HepG2 (cell line): ENCODE measurements around the gene CD81. TPM values are rescaled to one million over a fixed set of nuclear protein-coding genes. Genes with fewer than 3 reads are reported as not detected.

ENCODE experiments used
- ATAC-seq: fragments of 200-7000 bp; cut with Tn5 transposase; 3 replicates; pipeline ENCODE4 v1.9.1; 2020; ENCODE audit warnings: mild to moderate bottlenecking, moderate library complexity
- BruUV-seq: library from RNA; stranded (reverse); fragments of 400-500 nt; replicated peaks from 2 replicates; lab custom pipeline; 2021; lab: Mats Ljungman, UMichigan
- CTCF ChIA-PET: fragments of 300-600 bp; formaldehyde crosslinking; extraction: SDS; loops from one replicate; lab custom pipeline; 2021; ENCODE audit warnings: low total read pairs, inconsistent platforms, low intra/inter-chr PET ratio; lab: Yijun Ruan, JAX
- POLR2A ChIA-PET: fragments of 350-600 bp; sonication (Branson Sonifier 250); formaldehyde crosslinking; loops from one replicate; lab custom pipeline; 2020; ENCODE audit warnings: antibody characterized with exemption, inconsistent platforms; lab: Yijun Ruan, JAX
- DNase-seq: peaks from one replicate; pipeline ENCODE4 v3.0.0-alpha.2; 2015; ENCODE audit warnings: low spot score
- FAIRE-seq: peaks from 3 replicates; lab custom pipeline; 2011; peaks lifted over from hg19 to GRCh38; lab: Jason Lieb, UNC
- H2AFZ ChIP-seq: one replicate; pipeline ENCODE4 v1.6.1; 2011; ENCODE audit warnings: low read length, inconsistent platforms
- H3K27ac ChIP-seq: fragments of 300-600 bp; 3 replicates; pipeline ENCODE4 v1.8.0; 2011; ENCODE audit warnings: mixed run types, mild to moderate bottlenecking, mixed read lengths, low read length, inconsistent platforms; ENCODE audit not compliant: insufficient read depth; ENCODE audit errors: extremely low read length
- H3K27me3 ChIP-seq, 2 experiments: fragments of 200-600 bp in 1 of 2; 2 replicates in 1 of 2; 3 replicates in 1 of 2; pipeline versions ENCODE4 v1.6.0 to v1.8.0; 2011; ENCODE audit warnings: low read length in 2 of 2, mild to moderate bottlenecking in 2 of 2, moderate library complexity in 2 of 2, inconsistent platforms in 1 of 2; ENCODE audit not compliant: insufficient read depth in 2 of 2, control insufficient read depth in 1 of 2
- H3K36me3 ChIP-seq, 2 experiments: fragments of 200-600 bp in 1 of 2; replicated peaks in 1 of 2; 2 replicates in 1 of 2; 3 replicates in 1 of 2; pipeline versions ENCODE4 v1.5.1 to v1.8.0; 2011; ENCODE audit warnings: low read length in 2 of 2, inconsistent platforms in 1 of 2; ENCODE audit not compliant: insufficient read depth in 2 of 2, control insufficient read depth in 1 of 2
- H3K4me1 ChIP-seq: 2 replicates; pipeline ENCODE4 v1.5.1; 2012; ENCODE audit warnings: low read length, inconsistent platforms; ENCODE audit not compliant: insufficient read depth
- H3K4me2 ChIP-seq: 2 replicates; pipeline ENCODE4 v1.6.0; 2011; ENCODE audit warnings: low read depth, low read length, inconsistent platforms
- H3K4me3 ChIP-seq, 3 experiments: fragments of 200-600 bp in 1 of 3; sonication (generic), shearing (Covaris generic) in 1 of 3; replicated peaks in 1 of 3; 2 replicates each; pipeline ENCODE4 v1.5.1; 2011 to 2016; ENCODE audit warnings: low read length in 3 of 3, inconsistent platforms in 2 of 3, low read depth in 2 of 3, mild to moderate bottlenecking in 2 of 3, control low read depth in 1 of 3, mixed read lengths in 1 of 3; ENCODE audit not compliant: insufficient read depth in 1 of 3
- H3K79me2 ChIP-seq: one replicate; pipeline ENCODE4 v1.6.1; 2011; ENCODE audit warnings: low read length, inconsistent platforms; ENCODE audit not compliant: insufficient read depth
- H3K9ac ChIP-seq: 2 replicates; pipeline ENCODE4 v1.6.0; 2011; ENCODE audit warnings: mild to moderate bottlenecking, low read depth, low read length, inconsistent platforms; ENCODE audit not compliant: insufficient read depth
- H3K9me3 ChIP-seq: 2 replicates; pipeline ENCODE4 v1.5.1; 2012; ENCODE audit warnings: mild to moderate bottlenecking, low read length
- H4K20me1 ChIP-seq: 2 replicates; pipeline ENCODE4 v1.6.0; 2011; ENCODE audit warnings: inconsistent platforms, mild to moderate bottlenecking, low read length, moderate library complexity; ENCODE audit not compliant: insufficient read depth
- IKZF1 ChIP-seq: fragments of 450-650 bp; IDR thresholded peaks from 2 replicates; pipeline ENCODE4 v1.7.1; 2016
- KDM3A ChIP-seq: IDR thresholded peaks from 2 replicates; pipeline ENCODE4 v1.6.1; 2018; ENCODE audit warnings: low read depth, missing compliant biosample characterization
- KMT2B ChIP-seq: IDR thresholded peaks from 2 replicates; pipeline ENCODE4 v1.6.1; 2016; ENCODE audit warnings: missing genetic modification reagents, missing compliant biosample characterization
- PHF20 ChIP-seq: sonication (generic); formaldehyde crosslinking; IDR thresholded peaks from 2 replicates; pipeline ENCODE4 v1.5.0; 2020; ENCODE audit warnings: mild to moderate bottlenecking, missing genetic modification reagents
- SIN3A ChIP-seq: IDR thresholded peaks from 2 replicates; pipeline ENCODE4 v1.6.1; 2011; ENCODE audit warnings: low read depth, mild to moderate bottlenecking, control low read depth, low read length, borderline replicate concordance
- SMC3 ChIP-seq: IDR thresholded peaks from 2 replicates; pipeline ENCODE4 v1.6.1; 2011; ENCODE audit warnings: low read length, improper control_type of control experiment
- TARDBP ChIP-seq: sonication (generic); formaldehyde crosslinking; IDR thresholded peaks from 2 replicates; pipeline ENCODE4 v1.8.0; 2022; ENCODE audit warnings: mild to moderate bottlenecking, missing genetic modification reagents
- TEAD3 ChIP-seq: optimal IDR thresholded peaks from 2 replicates; pipeline ENCODE3; 2016; ENCODE audit warnings: borderline replicate concordance
- ZNF263 ChIP-seq: sonication (generic); formaldehyde crosslinking; IDR thresholded peaks from 2 replicates; pipeline ENCODE4 v1.4.0; 2020; ENCODE audit warnings: missing genetic modification reagents
- WGBS: methylation state at CpG from one replicate; pipeline ENCODE4 v1.1.6; 2017; ENCODE audit warnings: low lambda C conversion rate; 5-methylcytosine and 5-hydroxymethylcytosine counted together
- in situ Hi-C: cut with HindIII; loops from 2 replicates; pipeline ENCODE4 v1.10.0; 2017; ENCODE audit warnings: low pct_unique_long_range_greater_than_20kb; ENCODE audit not compliant: extremely low pct_ligation_motif_present
- intact Hi-C: fragments of 100-400 bp; cut with micrococcal nuclease; formaldehyde crosslinking; loops from one replicate; pipeline ENCODE4 v1.10.0; 2022; ENCODE audit not compliant: unreplicated experiment
- polyA plus RNA-seq, 8 experiments: library from polyadenylated mRNA; depleted of rRNA in 3 of 8; stranded (reverse) in 7 of 8; unstranded in 1 of 8; fragments of >200 nt; fragmentation: Illumina TruSeq in 4 of 8; extraction: Trizol in 4 of 8; gene quantifications; 2 replicates each; pipeline versions ENCODE4 v1.2.1 to v1.2.3, GENCODE V29; 2011 to 2016; ENCODE audit warnings: low read depth in 4 of 8, missing spikeins in 1 of 8, mixed read lengths in 1 of 8; ENCODE audit not compliant: insufficient read depth in 1 of 8
- total RNA-seq, 5 experiments: library from RNA; depleted of rRNA; stranded (reverse); fragments of >200 nt; fragmentation: Illumina TruSeq; extraction: Trizol; gene quantifications; 2 replicates each; pipeline ENCODE4 v1.2.3, GENCODE V29; 2016; ENCODE audit warnings: low read depth in 1 of 5
- TF ChIP-seq, protein P1 (sequence below): IDR thresholded peaks from 2 replicates; pipeline ENCODE4 v1.6.1; 2016; ENCODE audit warnings: missing compliant biosample characterization, missing genetic modification reagents, borderline replicate concordance
- TF ChIP-seq, protein P2 (sequence below): sonication (generic); formaldehyde crosslinking; IDR thresholded peaks from 2 replicates; pipeline ENCODE4 v1.8.0; 2022; ENCODE audit warnings: mild to moderate bottlenecking, missing genetic modification reagents
- TF ChIP-seq, protein P3 (sequence below): sonication (generic); formaldehyde crosslinking; IDR thresholded peaks from 2 replicates; pipeline ENCODE4 v1.8.0; 2022; ENCODE audit warnings: low read depth, missing genetic modification reagents
- TF ChIP-seq, protein P4 (sequence below): sonication (generic); formaldehyde crosslinking; conservative IDR thresholded peaks from 2 replicates; pipeline ENCODE4 v1.4.0; 2020; ENCODE audit warnings: missing genetic modification reagents
- TF ChIP-seq, protein P5 (sequence below): sonication (generic); formaldehyde crosslinking; IDR thresholded peaks from 2 replicates; pipeline ENCODE4 v1.8.0; 2022; ENCODE audit warnings: missing genetic modification reagents, mild to moderate bottlenecking, moderate library complexity, borderline replicate concordance

Gene CD81
- total and polyA plus RNA-seq, 2 of the 13 experiments (the other 11 are each of a cell fraction or from before 2014, with no cell fraction given): not detected

DNA sequence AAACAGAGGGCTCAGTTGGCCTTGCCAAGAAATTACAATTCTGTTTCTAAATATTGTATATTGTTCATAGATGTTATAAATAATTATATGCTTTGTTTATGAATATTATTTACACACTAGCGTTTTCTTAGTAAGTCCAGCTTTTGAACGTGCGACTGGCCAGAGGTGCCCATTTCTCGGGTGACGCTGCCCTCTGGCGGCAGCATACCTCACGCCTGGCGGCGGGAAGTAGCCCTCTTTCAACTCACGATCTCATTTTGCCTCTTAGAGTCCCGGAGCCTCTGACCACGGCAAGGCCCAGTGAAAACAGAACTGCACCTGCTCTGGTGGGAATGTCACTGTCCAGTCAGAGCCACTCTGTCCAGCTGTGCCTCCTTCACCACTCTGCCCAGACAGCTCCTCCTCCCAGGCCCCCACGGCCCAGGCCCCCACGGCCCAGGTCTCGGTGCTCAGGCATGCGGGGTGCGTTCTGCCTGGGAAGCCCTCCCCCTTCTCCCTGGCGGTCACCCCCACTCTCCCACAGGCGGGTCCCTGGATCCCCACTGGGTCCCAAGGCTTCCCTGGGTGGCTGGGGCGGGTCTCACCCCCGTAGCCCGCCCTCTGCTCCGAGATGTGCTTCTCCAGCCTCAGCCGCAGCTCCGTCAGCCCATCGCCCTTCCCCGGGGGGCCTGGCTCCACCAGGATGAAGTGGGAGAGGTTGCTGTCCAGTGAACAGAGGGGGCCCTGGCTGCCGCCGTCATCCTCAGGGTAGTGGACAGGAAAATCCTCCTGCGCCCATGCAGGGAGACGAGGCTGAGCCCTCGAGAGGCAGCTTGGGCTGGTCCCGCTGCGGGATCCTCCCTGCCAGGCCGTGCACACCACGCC, 42.8 kb downstream of the CD81 start:
- H3K4me3 ChIP-seq: peak overlapping the region in 2 of 3 experiments; percentile 28 to 53; a peak in 3 of 6 replicates
- ATAC-seq (peak; percentile 75), DNase-seq (peak; percentile 66), FAIRE-seq (peak; percentile 53)
- POLR2A ChIA-PET: interaction anchor here (1.1 to 2.7 kb wide), 4 partner anchors 10 to 115 kb away, joined by 3 to 31 read pairs (median 6); partner anchors contain the start of gene TSSC4
- H3K27ac ChIP-seq: peak overlapping the region; percentile 4
- no TSS peak for BruUV-seq
- in situ Hi-C loops: loop anchor here (5.0 to 10.0 kb wide), 3 partner anchors 108 to 275 kb away; partner anchors contain the start of gene KCNQ1OT1
- H3K79me2 ChIP-seq: no peaks in the 10 kb centered on the region
- intact Hi-C loops: loop anchor here (1.0 to 5.0 kb wide), 2 partner anchors 20 to 223 kb away; partner anchors contain the start of gene TSSC4
- peaks cover 16% of the 10 kb centered on the region; the same call in 1 of the 2 replicates for H3K4me1 ChIP-seq
- WGBS: 38% methylated on average over 23 of the region's 36 CpGs
- CTCF ChIA-PET: interaction anchor here (0.8 to 3.6 kb wide), 8 partner anchors 10 to 254 kb away, joined by 3 to 87 read pairs (median 4); partner anchors contain the start of gene TSSC4
- no peak overlapping the region for H2AFZ ChIP-seq
- H3K9ac ChIP-seq: peak overlapping the region; percentile 49; the same call in 1 of the 2 replicates
- no peaks in the 10 kb centered on the region for H3K36me3 ChIP-seq
- H3K27me3 ChIP-seq: peaks cover 8 to 29% of the 10 kb centered on the region in 2 experiments; a peak in 4 of 5 replicates
- no peaks in the 10 kb centered on the region for H3K9me3 ChIP-seq
- peak overlapping the region; percentile 83 for H3K4me2 ChIP-seq
- no peaks in the 10 kb centered on the region for H4K20me1 ChIP-seq
- 0 out of 2 replicates have a peak, but pooled peaks have one; percentile 15 for TF ChIP-seq KDM3A
- TF ChIP-seq, protein P1, sequence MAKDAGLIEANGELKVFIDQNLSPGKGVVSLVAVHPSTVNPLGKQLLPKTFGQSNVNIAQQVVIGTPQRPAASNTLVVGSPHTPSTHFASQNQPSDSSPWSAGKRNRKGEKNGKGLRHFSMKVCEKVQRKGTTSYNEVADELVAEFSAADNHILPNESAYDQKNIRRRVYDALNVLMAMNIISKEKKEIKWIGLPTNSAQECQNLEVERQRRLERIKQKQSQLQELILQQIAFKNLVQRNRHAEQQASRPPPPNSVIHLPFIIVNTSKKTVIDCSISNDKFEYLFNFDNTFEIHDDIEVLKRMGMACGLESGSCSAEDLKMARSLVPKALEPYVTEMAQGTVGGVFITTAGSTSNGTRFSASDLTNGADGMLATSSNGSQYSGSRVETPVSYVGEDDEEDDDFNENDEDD: peak; percentile 74; the same call in 1 of the 2 replicates
- TF ChIP-seq ZNF263 (CRISPR knock-in tag): 0 out of 2 replicates have a peak, but pooled peaks have one; percentile 26
- peak; percentile 47; the same call in 1 of the 2 replicates for TF ChIP-seq TARDBP (CRISPR knock-in tag)
- TF ChIP-seq PHF20 (CRISPR knock-in tag): 0 out of 2 replicates have a peak, but pooled peaks have one; percentile 20
- peak; percentile 75 for TF ChIP-seq TEAD3 (CRISPR knock-in tag)
- no peak for TF ChIP-seq SIN3A
- TF ChIP-seq SMC3: peak; percentile 84
- TF ChIP-seq, protein P2, sequence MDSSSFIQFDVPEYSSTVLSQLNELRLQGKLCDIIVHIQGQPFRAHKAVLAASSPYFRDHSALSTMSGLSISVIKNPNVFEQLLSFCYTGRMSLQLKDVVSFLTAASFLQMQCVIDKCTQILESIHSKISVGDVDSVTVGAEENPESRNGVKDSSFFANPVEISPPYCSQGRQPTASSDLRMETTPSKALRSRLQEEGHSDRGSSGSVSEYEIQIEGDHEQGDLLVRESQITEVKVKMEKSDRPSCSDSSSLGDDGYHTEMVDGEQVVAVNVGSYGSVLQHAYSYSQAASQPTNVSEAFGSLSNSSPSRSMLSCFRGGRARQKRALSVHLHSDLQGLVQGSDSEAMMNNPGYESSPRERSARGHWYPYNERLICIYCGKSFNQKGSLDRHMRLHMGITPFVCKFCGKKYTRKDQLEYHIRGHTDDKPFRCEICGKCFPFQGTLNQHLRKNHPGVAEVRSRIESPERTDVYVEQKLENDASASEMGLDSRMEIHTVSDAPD (CRISPR knock-in tag): 0 out of 2 replicates have a peak, but pooled peaks have one; percentile 33
- TF ChIP-seq KMT2B (CRISPR knock-in tag): 0 out of 2 replicates have a peak, but pooled peaks have one; percentile 24
- TF ChIP-seq IKZF1: no peak
- TF ChIP-seq, protein P3, sequence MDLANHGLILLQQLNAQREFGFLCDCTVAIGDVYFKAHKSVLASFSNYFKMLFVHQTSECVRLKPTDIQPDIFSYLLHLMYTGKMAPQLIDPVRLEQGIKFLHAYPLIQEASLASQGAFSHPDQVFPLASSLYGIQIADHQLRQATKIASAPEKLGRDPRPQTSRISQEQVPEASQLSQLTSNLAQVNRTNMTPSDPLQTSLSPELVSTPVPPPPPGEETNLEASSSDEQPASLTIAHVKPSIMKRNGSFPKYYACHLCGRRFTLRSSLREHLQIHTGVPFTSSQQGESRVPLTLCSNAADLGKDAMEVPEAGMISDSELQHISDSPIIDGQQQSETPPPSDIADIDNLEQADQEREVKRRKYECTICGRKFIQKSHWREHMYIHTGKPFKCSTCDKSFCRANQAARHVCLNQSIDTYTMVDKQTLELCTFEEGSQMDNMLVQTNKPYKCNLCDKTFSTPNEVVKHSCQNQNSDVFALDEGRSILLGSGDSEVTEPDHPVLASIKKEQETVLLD (CRISPR knock-in tag): no peak
- TF ChIP-seq, protein P4, sequence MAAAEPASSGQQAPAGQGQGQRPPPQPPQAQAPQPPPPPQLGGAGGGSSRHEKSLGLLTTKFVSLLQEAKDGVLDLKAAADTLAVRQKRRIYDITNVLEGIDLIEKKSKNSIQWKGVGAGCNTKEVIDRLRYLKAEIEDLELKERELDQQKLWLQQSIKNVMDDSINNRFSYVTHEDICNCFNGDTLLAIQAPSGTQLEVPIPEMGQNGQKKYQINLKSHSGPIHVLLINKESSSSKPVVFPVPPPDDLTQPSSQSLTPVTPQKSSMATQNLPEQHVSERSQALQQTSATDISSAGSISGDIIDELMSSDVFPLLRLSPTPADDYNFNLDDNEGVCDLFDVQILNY (CRISPR knock-in tag): 0 out of 2 replicates have a peak, but pooled peaks have one; percentile 29
- TF ChIP-seq, protein P5, sequence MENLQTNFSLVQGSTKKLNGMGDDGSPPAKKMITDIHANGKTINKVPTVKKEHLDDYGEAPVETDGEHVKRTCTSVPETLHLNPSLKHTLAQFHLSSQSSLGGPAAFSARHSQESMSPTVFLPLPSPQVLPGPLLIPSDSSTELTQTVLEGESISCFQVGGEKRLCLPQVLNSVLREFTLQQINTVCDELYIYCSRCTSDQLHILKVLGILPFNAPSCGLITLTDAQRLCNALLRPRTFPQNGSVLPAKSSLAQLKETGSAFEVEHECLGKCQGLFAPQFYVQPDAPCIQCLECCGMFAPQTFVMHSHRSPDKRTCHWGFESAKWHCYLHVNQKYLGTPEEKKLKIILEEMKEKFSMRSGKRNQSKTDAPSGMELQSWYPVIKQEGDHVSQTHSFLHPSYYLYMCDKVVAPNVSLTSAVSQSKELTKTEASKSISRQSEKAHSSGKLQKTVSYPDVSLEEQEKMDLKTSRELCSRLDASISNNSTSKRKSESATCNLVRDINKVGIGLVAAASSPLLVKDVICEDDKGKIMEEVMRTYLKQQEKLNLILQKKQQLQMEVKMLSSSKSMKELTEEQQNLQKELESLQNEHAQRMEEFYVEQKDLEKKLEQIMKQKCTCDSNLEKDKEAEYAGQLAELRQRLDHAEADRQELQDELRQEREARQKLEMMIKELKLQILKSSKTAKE: no peak
